Hindlimb muscle (tissue), 1 donor: ENCODE results near the gene PLA2G2F. TPM values are rescaled to one million over a fixed set of nuclear protein-coding genes. Genes with fewer than 3 reads are reported as not detected.
"Not testable (repeated sequence)": the region's sequence is repeated elsewhere in the genome, so short reads cannot be mapped to it uniquely, and the experiment has no call there.

Experiments used
- DNase-seq: peaks from one replicate; pipeline ENCODE4 v3.0.0-alpha.2; 2013
- polyA plus RNA-seq: library from polyadenylated mRNA; unstranded; fragments of 120-200 nt; gene quantifications from one replicate; pipeline ENCODE4 v1.2.1, GENCODE V29; 2013; ENCODE audit not compliant: insufficient read length

PLA2G2F gene
- polyA plus RNA-seq, 1 donor = not detected

DNA sequence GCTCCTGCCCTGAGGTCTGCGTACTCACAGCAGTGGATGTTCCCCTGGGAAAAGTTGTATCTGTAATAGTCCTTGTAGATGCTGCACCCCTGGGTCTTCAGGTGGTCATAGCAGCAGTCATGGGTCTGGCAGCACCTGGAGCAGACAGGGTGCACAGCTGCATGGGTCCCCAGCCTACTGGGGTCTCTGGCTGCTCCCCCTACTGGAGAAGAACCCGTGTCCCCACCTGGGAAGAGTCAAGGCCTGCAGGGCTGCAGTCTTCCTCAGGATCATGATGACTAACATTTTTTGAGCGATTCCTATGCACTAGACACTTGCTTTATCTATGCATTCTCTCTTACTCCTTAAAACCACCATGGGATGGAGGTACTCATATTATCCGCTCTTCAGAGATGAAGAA is 23.6 kb upstream of the PLA2G2F start:
- no peak for DNase-seq

- DNase-seq = no peak
These were observed 23.2 kb upstream of the PLA2G2F start for GRCh38 chr1:20115916-20116315.

DNA sequence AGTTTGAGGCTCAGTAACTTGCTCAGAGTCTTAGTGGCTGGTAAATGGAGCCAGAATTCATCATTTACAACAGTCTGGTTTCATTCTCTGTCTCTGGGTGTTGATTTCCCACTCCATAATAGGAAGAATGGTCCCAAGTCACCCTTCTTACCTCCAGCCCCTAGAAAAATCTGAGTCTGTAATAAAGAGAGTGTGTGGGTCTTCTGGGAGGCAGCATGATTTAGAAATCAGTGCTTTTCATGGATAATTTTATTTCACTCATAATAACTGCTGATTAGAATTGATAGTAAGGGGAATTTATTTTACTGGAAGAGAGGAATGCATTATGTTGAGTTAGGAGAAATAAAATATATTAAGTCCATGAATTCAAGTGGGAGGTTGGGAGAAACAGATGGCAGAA is 21.9 kb upstream of the PLA2G2F start:
- DNase-seq = no peak

- DNase-seq = no peak
These were observed 19.8 kb upstream of the PLA2G2F start, which contains the start of gene PLA2G2D for GRCh38 chr1:20119347-20119746. Gene PLA2G2D (minus strand): TSS chr1:20119536. CDS start chr1:20119498, 38 bp downstream.

DNA sequence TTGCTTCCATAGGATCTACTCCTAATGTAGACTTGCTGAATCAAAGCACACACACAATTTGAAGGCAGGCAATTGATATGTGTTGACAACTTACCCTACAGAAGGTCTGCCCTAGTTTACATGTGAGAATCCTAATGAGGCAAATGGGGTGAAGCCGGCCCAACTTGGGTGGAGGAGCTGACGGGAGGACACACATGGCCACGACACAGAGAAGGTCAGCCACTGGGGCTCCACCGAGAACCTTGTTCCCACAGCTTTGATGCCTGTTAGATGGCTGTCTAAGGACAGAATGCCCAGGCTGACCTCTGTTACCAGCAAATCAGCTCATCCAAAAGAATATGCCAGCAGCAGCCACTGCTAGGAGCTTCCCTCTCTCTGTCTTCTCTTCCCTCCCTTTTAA is 18.3 kb upstream of the PLA2G2F start:
- no peak for DNase-seq

DNA sequence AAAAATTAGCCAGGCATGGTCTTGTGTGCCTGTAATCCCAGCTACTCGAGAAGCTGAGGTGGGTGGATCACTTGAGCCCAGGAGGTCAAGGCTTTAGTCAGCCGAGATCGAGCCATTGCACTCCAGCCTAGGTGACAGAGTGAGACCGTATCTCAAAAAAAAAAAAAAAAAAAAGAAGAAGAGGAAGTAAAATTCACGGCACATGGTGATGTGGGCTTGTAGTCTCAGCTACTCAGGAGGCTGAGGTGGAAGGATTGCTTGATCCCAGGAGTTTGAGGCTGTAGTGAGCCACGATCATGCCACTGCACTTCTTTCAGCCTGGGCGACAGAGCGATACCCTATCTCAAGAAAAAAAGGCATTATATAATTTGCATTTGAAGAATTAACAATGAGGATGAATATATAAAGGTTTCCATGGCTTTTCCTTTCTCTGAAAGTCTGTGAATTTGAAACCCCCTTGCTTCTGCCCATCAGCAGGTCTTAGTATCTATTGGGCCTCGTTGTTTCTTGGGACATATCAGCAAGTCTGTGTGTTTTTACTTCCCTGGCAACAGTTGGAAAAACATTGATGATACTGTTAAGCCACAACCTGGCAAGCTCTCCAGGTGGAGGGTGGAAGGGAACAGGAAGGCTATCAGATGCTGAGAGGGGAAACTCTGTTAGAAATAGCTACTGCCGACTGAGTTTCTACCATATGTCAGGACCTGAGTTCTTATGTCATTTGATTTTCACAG is 15.2 kb upstream of the PLA2G2F start:
- DNase-seq = no peak

GRCh38 chr1:20124456-20125057 is 14.6 kb upstream of the PLA2G2F start:
- no peak for DNase-seq

DNA sequence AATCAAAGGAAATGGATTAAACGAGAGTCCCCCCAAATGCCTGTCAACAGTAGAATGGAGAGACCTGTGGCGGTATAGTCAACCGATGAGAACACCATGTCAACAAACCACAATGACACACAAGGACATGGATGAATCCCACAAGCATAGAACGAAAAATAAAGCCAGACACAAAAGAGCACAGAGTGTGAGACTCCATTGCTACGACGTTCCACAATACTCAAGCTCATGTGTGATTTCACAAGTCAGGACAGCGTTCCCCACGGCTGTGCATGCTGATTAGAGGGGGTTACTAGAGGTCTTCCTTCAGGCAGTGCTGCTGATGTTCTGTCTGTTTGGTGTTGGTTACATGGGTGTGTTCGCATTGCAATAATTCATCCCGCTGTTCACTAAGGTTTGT is 14.0 kb upstream of the PLA2G2F start:
- DNase-seq = no peak

GRCh38 chr1:20126041-20126805 is 12.9 kb upstream of the PLA2G2F start:
- DNase-seq = no peak

- DNase-seq = no peak
These were observed 12.2 kb upstream of the PLA2G2F start for GRCh38 chr1:20126806-20127440.

DNA sequence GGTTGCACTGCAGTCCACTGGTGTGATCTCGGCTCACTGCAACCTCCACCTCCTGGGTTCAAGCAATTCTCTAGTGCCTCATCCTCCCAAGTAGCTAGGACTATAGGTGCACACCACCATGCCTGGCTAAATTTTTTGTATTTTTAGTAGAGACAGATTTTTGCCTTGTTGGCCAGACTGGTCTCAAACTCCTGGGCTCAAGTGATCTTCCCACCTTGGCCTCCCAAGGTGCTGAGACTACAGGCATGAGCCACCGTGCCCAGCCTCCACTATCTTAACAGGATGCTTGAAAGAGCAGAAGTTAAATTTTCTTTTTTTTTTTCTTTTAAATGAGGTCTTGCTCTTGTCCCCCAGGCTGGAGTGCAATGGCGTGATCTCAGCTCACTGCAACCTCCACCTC is 8.6 kb upstream of the PLA2G2F start:
- not testable (repeated sequence) for DNase-seq

DNA sequence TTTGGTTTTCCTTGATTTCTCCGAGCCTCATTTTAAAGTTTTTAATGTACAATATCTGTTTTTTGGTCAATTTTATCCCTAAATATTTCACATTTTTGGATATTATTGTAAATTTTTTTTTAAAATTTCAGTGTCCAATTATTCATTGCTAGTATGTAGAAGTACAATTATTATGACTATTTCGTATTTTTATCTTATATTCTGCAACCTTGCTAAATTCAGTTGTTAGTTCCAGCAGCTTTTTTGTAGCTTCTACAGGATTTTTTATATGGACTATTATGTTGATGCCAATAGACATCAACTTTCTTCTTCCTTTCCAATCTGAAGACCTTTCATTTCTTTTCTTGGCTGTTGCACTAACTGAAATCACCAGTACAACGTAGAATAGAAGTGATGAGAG is 4.1 kb upstream of the PLA2G2F start:
- DNase-seq = no peak

DNA sequence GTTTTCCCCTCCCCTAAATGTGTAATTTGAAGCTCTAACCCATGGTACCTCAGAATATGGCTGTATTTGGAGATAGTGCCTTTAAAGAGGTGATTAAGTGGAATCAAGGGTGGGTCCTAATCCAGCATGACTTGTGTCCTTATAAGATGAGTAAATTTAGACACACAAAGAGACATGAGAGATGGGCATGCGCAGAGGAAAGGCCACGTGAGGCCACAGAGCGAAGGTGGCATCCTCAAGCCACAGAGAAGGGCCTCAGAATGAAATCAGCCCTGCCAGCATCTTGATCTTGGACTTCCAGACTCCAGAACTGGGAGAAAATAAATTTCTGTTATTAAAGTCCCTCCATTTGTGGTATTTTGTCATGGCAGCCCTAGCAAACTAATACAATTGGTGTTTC is 2.9 kb upstream of the PLA2G2F start:
- DNase-seq = no peak

DNA sequence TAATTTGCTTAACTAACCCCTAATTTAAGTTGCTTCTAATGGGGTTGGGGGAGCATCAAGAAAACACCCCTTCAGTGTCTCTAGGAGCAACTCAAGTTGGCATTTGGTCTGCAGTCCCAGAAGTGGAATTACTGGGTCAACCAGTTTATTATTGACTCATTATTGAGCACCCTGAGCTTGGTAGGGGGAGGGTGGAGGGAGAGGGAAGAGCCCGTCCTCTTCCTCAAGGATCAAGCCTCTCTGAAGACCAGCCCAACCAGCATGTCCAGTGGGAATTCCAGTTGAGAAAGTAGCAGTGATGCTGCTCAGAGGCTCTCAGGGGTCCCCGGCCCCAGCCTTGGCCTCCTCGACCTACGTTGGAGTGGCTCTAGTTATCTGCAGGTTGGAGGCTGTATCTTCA is 2.1 kb upstream of the PLA2G2F start:
- DNase-seq = no peak

DNA sequence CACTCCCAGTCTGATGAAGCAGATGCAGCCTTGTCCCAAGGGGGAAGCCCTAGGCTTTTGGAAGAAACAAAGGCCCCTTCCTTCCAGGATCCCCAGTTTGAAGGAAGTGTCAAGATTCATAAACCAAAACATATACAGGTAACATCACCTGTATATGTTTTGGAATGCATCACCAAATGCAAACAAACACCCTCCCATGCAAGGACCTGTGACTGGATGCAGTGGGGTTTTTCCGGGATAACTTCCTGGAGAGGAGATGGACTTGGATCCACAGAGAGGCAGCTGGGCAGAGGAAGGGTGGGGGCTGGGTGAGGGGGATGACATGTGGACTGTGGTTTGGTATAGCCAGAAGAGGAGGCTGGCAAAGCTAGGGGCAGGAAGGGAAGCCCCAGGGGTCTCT is 1.5 kb upstream of the PLA2G2F start:
- DNase-seq = no peak

DNA sequence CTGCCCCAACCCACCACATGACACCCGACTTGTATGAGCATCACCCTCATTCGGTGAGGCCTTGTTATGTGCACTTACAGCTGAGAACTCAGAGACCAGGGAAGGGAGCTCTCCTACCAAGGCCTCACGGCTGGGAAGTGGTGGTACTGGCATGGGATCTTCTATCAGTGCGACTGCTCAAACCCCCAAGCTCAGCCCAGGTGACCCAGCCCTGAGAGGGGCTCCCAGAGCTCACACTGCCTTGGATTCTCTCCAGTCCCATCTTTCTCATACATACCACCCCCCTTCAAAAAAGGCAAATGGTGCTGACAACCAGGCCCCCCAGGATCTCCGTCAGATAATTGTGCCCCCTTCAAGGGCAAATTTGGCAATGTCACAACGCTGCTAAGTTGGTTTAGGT is 777 bp upstream of the PLA2G2F start:
- no peak for DNase-seq

DNA sequence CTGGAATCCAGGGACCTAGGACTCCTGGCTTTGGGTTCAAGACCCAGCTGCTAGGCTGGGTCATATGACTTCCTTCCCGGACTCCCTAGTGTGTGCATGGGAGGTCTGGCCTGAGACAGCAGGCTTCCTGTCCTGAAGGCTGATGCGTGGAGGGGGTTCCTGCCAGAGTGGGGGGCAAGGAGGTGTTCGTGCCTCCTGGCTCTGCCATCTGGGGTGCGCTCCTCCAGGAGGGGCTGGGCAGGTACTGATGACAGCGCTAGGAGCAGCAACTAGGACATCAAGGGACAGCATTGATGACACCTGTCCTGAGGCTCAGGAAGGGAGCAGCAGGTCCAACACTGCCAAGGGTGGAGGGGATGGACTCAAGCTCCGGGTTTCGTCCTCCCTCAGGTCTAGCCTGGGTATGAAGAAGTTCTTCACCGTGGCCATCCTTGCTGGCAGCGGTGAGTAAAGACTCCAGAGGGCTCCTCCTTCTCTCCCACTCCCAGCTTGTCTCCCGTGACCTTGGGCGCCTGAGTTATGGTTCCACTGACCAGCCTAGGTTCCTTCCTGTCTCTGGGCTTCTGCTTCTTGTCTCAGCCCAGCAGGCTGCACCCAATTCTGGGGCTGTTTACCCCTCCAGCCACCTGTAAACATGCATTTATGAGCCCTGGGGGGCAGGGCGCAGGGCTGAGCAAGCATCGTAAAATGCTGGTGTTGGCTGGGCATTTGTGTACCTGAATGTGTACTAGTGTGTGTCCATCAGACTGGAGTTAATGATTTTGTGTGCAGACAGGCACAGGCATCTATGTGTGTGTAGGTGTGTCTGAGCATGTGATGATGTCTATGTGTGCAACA is 871 bp downstream of the PLA2G2F start:
- no peak for DNase-seq

GRCh38 chr1:20141001-20141400 is 1.9 kb downstream of the PLA2G2F start:
- DNase-seq = no peak

- DNase-seq = no peak
These were observed 2.3 kb downstream of the PLA2G2F start for GRCh38 chr1:20141466-20141865.

GRCh38 chr1:20142001-20142710 is 3.0 kb downstream of the PLA2G2F start:
- DNase-seq = no peak

GRCh38 chr1:20143318-20143717 is 4.2 kb downstream of the PLA2G2F start:
- no peak for DNase-seq
